Left renal pelvis (tissue), 4 donors: ENCODE data around the gene AMBP. TPM values are rescaled to one million over a fixed set of nuclear protein-coding genes. Genes with fewer than 3 reads are reported as not detected.
"Not testable (repeated sequence)": the region's sequence is repeated elsewhere in the genome, so short reads cannot be mapped to it uniquely, and the experiment has no call there.

Source experiments
- DNase-seq, 4 donors: peaks; one replicate each; pipeline ENCODE4 v3.0.0-alpha.2; 2013; ENCODE audit warnings: low read depth in 4 of 4, low spot score in 3 of 4
- polyA plus RNA-seq, 4 donors: library from polyadenylated mRNA; unstranded; fragments of 120-200 nt; gene quantifications; one replicate each; pipeline ENCODE4 v1.2.1, GENCODE V29; 2013; ENCODE audit not compliant: insufficient read length in 4 of 4

Gene AMBP
- polyA plus RNA-seq, 4 donors = 1.4 to 19.5 (median 2.0) TPM

DNA sequence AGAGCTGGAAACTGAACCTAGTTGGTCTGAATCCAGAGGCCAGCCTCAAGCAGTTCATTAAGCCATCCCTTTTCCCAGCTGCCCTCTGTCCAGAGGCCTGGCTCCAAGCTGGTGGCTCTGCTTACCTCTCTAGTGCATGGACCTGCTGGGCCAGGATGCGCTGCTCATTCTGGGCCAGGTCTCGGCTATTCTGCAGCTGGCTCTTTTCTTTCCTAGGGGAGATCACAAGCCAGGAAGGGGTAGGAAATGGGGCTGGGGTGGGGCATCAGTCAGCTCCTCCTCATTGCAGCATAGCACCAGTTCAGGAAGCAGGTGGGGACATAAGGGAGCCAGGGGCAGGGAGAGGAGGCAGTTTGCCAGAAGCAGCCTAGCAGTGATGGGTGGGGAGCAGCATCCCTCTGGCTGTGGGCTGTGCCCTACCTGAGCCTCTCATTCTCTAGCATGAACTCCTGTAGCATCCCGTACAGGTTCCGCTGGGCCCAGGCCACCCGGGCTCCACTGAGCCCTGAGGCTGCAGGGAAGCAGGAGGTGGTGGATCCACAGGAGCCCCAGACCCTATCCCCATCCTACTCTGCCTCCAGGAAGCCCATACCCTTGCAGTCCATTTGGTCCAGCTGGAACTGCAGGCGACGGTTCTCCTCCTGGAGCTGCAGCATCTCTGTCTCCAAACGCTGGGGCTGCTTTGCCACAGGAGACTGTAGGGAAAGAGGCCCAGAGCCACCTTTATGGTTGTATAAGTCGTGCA is 15.8 kb upstream of the AMBP start:
- no peak for DNase-seq

GRCh38 chr9:114093031-114093471 is 15.0 kb upstream of the AMBP start:
- DNase-seq = no peak

GRCh38 chr9:114092336-114092735 is 14.2 kb upstream of the AMBP start:
- no peak for DNase-seq

DNA sequence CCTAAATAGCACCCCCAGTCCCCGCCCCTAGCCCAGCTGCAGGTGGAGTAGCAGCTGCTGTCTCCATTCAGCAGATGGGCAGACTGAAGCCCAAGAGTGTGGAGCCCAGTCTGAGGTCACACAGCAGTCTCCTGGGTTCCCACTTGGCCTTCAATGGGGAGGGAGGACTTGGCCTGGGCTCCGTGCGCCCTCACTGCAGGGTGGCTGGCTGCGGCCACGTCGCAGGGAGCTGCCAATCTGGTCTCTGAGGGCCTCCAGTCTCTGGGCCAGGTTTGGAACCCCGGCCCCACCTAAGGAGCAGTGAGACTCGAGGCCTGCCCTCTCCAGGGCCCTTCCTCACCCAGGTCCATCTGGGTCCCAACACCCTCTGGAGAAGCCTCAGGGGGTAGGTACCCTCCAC is 13.6 kb upstream of the AMBP start:
- no peak for DNase-seq

- no peak for DNase-seq
These were observed 12.7 kb upstream of the AMBP start for GRCh38 chr9:114090798-114091197.

- no peak for DNase-seq
These were observed 11.2 kb upstream of the AMBP start for GRCh38 chr9:114089206-114089840.

DNA sequence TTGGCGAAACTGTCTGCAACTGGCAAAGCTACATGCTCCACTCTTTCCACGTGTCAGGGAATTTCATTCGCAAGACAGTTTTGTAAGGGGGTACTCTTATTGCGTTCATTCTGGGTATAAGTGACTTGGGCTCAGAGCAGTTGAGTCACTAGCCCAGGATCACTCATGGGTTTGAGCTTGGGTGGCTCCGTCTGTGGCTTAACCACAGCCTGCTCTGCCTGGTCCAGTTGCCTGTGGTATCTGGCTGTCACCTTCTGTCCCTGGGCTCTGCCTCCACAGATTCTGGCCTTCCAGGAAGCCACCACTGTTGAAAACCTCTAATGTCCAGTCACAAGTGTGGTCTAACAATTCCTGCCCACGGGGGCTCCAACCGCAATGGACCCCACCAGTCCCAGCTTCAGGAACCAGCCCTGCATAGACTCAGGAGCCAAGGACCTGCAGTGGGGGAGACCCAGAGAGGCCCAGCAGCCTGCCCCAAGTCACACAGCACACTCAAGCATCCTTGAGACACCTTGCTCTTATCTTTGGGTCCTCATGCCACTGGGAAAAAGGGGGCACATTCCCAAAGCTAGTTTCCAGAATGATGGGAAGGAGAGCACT is 10.6 kb upstream of the AMBP start:
- no peak for DNase-seq

- no peak for DNase-seq
These were observed 9.6 kb upstream of the AMBP start for GRCh38 chr9:114087721-114088120.

DNA sequence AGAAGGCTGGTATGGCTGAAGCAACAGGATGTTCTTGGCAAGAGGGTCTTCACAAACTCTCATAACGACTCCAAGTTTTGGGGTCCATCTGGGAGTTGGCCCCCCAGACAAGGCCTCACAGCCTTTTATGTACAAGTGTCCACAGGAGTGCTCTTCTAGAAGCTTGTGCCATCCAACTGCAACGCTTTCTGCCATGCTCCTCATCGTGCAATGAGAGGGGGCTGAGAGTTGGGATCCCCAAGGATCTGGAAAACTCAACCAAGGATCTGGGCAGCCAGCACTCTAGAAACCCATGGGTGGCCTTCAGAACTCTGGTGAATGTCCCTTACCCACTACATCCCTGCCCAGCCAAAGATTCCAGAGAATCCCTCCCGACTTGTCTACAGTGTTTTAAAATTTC is 8.5 kb upstream of the AMBP start:
- DNase-seq = no peak

DNA sequence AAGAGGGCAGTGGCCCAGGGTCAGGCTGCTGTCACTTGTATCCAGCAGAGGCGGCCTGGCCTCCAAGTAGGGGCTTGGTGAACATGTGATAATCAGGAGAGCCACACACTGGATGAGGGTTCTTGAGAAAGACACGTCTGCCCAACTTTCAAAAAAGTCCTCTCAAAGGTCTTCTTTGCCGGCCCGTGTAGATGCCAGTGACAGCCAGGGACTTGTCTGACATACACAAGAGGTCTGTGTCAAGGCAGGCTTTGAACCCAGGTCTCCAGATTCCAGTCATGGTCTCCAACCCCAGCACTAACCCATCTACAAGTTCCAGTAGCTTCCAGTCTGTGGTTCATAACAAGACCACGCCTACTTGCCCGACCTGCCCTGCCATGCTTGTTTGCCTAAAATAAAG is 7.9 kb upstream of the AMBP start:
- DNase-seq = no peak

DNA sequence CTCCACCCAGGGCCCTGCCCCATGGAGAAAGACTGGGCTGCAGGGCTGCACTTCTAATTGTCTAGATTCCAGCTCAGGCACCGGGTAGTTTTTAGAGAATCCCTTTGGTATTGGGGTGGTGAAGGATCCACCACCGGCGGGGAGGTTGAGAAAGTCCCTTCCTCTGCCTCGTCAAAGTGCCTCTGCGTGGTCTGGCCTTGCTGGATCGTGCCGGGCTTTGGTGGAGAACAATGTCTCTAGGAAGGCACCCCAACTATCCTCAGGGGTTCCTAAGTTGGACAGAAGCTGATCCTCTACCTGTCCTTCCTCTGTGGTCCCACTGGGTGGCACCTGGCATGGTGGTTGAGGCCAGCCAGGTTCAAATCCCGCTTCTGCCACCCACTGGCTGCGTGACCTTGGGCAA is 7.3 kb upstream of the AMBP start:
- no peak for DNase-seq

GRCh38 chr9:114084282-114085073 is 6.4 kb upstream of the AMBP start:
- no peak for DNase-seq

DNA sequence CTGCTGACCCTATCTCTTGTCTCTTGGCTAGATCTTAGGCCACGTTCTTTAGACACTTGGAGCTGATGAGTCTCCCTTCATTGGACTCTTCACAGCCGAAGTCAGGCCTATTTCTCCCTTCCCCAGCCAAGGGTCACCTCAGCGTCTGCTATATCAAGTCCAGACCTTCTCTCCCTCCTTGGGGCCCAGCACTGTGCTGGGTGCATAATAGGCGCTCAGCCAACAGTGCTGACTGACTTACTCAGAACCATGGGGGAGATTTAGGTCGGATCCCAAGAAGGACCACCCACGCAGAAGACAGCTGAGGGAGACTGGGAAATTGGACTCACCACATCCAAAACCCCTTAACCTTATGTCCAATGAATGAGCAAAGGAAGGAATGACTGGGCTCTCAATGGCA is 5.6 kb upstream of the AMBP start:
- no peak for DNase-seq

DNA sequence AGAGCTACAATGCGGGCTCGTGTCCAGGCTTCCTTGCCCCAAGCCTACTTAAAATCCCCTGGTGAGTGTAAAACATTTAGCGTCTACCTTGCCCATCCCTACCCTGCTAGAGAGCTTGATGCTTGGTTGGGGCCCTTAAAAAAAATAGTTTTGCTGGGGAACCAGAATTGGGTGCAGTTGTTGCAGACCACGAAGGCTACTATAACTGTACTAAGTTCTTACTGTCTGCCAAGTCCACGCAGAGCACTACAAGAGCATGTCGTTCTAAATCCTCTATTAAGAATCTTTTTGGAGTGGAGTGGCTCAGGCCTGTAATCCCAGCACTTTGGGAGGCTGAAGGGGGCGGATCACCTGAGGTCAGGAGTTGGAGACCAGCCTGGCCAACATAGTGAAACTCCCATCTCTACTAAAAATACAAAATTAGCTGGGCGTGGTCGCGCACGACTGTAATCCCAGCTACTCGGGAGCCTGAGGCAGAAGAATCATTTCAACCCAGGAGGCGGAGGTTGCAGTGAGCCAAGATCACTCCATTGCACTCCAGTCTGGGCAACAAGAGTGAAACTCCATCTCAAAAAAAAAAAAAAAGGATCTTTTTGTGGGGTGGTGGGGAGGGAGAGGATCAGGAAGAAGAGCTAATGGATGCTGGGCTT is 4.8 kb upstream of the AMBP start:
- not testable (repeated sequence) for DNase-seq

DNA sequence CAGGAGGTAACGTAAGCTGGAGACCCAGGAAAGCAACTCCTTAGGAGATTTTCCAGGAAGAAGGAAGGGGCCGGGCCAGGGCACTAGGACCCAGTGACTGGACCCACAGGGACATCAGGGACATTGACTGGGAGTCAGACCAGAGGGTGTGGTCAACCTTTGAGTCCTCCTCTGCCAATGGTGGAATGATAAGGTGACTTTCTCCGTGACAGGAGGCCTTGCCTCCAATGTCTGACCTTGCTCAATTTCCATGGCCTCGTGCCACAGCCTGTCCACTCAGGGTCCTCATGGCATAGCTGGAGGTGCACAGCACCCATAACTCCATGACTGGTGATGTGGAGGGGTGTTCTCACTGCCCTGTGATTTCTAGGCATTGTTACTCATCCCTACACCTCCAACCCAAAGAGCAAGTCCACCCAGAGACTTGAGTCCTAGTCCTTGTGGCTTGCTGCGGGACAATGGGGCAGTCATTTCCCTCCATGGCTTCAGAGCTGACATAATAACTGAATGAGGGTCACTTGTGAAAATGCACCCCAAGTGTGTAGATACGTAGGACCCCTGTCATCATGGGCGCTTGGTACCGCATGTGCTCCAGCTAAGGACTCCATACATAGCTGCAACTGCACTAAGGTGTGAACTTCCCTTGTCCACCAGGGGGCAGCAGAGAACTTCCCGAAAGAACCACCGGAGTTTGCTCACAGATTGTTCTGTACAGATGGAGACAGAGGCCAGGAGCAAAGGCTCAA is 4.1 kb upstream of the AMBP start:
- DNase-seq = peak; percentile 75 to 89 (median 86)

DNA sequence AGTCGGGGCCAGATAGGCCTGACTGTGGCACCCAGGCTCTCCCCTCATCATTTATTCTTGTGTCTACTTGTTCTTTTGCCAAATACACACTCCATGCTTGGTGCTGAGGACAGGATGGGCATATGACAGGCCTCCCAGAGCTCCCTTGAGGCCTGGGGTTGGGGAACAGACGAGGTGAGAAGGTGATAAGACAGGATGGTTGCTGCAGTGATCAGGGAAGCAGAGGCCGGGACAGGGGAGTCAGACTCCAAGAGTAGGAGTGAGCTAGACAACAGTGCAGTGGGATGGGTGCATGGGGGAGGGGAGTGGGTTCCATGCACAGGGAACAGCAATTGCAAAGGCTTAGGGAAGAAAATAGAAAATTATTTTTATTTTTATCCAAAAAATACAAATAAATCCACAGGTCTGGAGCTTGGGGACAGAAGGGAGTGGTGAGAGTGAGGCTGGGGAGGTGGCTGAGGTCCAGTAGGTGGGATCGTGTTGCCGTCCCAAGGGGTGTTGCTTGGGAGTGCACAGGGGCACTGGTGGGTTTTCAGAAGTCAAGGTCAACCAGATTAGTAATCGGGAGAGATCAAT is 3.4 kb upstream of the AMBP start:
- no peak for DNase-seq

GRCh38 chr9:114080773-114081440 is 2.8 kb upstream of the AMBP start:
- peak in 2 of 4 donors; percentile 58 to 62 for DNase-seq

- no peak for DNase-seq
These were observed 2.2 kb upstream of the AMBP start for GRCh38 chr9:114080195-114080772.

DNA sequence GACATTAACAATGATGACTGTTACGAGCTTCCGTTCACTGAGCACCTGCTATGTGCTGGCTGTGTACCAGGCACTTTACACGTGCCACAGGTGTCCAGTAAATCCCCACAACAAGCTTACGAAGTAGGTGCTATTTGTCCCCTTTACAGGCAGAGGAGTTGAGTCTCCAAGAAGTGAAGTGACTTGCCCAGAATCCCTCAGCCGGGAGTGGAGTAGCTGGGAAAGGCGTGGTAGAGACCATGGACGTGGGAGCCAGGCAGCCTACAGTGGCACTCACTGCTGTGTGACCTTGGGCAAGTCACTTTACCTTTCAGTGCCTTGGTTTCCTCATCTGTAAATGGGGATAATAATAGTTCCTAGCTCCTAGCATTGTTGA is 669 bp upstream of the AMBP start:
- DNase-seq = no peak
